Vagina (tissue), 2 donors: ENCODE results near the gene ITGB7.

Experiments
- CTCF ChIP-seq, 3 experiments: fragments of 450-650 bp in 2 of 3; fragments of 200-600 bp in 1 of 3; sonication (generic) in 1 of 3; IDR thresholded peaks; one replicate each; pipeline ENCODE4 v1.5.1; 2017 to 2019; ENCODE audit warnings: antibody characterized with exemption in 3 of 3, mild to moderate bottlenecking in 2 of 3, moderate library complexity in 2 of 3
- POLR2A ChIP-seq, 2 donors: fragments of 450-650 bp; IDR thresholded peaks; one replicate each; pipeline ENCODE4 v1.6.1; 2017; ENCODE audit warnings: antibody characterized with exemption in 2 of 2, mild to moderate bottlenecking in 2 of 2, moderate library complexity in 2 of 2
- POLR2AphosphoS5 ChIP-seq, 2 donors: sonication (generic); formaldehyde crosslinking; IDR thresholded peaks; one replicate each; pipeline ENCODE4 v1.9.0; 2017; ENCODE audit warnings: antibody characterized with exemption in 2 of 2, mild to moderate bottlenecking in 2 of 2, low read depth in 1 of 2; ENCODE audit not compliant: insufficient read depth in 1 of 2

GRCh38 chr12:53218551-53219291 is 11.7 kb upstream of the ITGB7 start:
- TF ChIP-seq POLR2A (IDR thresholded peaks at IDR 0.05) (no peak), CTCF (IDR thresholded peaks at IDR 0.05) (no peak), POLR2AphosphoS5 (IDR thresholded peaks at IDR 0.05; ENCODE audit: insufficient read depth in 1 of 2, low read depth in 1 of 2) (no peak)
